Transverse colon (tissue), 4 donors: Measurements from ENCODE around the gene FUT3.

ENCODE experiments used
- CTCF ChIP-seq, 5 experiments: fragments of 200-600 bp in 3 of 5; fragments of 450-650 bp in 2 of 5; sonication (generic) in 3 of 5; IDR thresholded peaks; 1 replicate in 2 of 5; 2 replicates in 3 of 5; pipeline ENCODE4 v1.5.1; 2016 to 2017; ENCODE audit warnings: antibody characterized with exemption in 5 of 5, inconsistent platforms in 3 of 5, mild to moderate bottlenecking in 2 of 5, moderate library complexity in 1 of 5
- EP300 ChIP-seq: sonication (generic); formaldehyde crosslinking; IDR thresholded peaks from one replicate; pipeline ENCODE4 v1.6.1; 2017; ENCODE audit warnings: antibody characterized with exemption, low read depth
- POLR2AphosphoS5 ChIP-seq, 3 donors: sonication (generic); formaldehyde crosslinking; IDR thresholded peaks; one replicate each; pipeline ENCODE4 v1.6.1; 2016; ENCODE audit warnings: antibody characterized with exemption in 3 of 3

GRCh38 chr19:5864013-5864720, 12.9 kb upstream of the FUT3 start:
- TF ChIP-seq CTCF (IDR thresholded peaks at IDR 0.05) (no peak), EP300 (no peak), POLR2AphosphoS5 (IDR thresholded peaks at IDR 0.05) (no peak)
